ENCODE measurements around the gene CALML6.

DNA sequence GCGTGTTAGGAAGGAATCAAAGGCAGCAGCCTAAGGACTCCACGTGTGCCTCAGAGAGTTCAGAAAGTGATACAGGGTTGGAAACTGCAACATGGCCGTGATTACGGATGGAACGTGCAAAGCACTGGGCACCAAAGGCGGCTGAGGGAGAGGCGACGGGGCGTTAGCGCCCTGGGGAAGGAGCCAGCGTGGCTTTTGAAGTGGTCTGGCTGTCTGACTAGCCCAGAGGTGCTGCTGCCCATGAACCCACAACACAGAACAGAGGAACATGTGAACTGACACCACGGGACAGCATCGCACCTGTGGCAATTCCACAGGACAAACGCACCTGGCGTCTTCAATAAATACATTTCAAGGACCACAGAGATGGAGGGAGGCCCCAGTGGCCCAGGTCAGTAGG, 22.0 kb downstream of the CALML6 start:
- TF ChIP-seq, protein P1, sequence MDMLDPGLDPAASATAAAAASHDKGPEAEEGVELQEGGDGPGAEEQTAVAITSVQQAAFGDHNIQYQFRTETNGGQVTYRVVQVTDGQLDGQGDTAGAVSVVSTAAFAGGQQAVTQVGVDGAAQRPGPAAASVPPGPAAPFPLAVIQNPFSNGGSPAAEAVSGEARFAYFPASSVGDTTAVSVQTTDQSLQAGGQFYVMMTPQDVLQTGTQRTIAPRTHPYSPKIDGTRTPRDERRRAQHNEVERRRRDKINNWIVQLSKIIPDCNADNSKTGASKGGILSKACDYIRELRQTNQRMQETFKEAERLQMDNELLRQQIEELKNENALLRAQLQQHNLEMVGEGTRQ (IDR thresholded peaks at IDR 0.05; ENCODE audit: low read depth, low read length): no peak
- no peak for TF ChIP-seq BHLHE40 (IDR thresholded peaks at IDR 0.05; ENCODE audit: low read depth, low read length)
- no peak for TF ChIP-seq RFX5 (IDR thresholded peaks at IDR 0.05; ENCODE audit: low read depth, low read length)
- no peak for TF ChIP-seq POLR2A (IDR thresholded peaks at IDR 0.05; ENCODE audit: low read depth, low read length)
- TF ChIP-seq, protein P2, sequence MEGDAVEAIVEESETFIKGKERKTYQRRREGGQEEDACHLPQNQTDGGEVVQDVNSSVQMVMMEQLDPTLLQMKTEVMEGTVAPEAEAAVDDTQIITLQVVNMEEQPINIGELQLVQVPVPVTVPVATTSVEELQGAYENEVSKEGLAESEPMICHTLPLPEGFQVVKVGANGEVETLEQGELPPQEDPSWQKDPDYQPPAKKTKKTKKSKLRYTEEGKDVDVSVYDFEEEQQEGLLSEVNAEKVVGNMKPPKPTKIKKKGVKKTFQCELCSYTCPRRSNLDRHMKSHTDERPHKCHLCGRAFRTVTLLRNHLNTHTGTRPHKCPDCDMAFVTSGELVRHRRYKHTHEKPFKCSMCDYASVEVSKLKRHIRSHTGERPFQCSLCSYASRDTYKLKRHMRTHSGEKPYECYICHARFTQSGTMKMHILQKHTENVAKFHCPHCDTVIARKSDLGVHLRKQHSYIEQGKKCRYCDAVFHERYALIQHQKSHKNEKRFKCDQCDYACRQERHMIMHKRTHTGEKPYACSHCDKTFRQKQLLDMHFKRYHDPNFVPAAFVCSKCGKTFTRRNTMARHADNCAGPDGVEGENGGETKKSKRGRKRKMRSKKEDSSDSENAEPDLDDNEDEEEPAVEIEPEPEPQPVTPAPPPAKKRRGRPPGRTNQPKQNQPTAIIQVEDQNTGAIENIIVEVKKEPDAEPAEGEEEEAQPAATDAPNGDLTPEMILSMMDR (conservative IDR thresholded peaks at IDR 0.05; ENCODE audit: low read depth, low read length): no peak

Data from IMR-90 (cell line).